VCaP (cell line): ENCODE measurements around the gene COX10.
"Not testable (repeated sequence)": the region's sequence is repeated elsewhere in the genome, so short reads cannot be mapped to it uniquely, and the experiment has no call there.

ENCODE experiments used
- H3K27ac ChIP-seq: fragments of 450-650 bp; 2 replicates; pipeline ENCODE4 v1.5.1; 2017
- TF ChIP-seq, protein P1 (sequence below): fragments of 450-650 bp; conservative IDR thresholded peaks from 2 replicates; pipeline ENCODE4 v1.5.1; 2017; ENCODE audit warnings: mild to moderate bottlenecking, moderate library complexity

The COX10 gene

DNA sequence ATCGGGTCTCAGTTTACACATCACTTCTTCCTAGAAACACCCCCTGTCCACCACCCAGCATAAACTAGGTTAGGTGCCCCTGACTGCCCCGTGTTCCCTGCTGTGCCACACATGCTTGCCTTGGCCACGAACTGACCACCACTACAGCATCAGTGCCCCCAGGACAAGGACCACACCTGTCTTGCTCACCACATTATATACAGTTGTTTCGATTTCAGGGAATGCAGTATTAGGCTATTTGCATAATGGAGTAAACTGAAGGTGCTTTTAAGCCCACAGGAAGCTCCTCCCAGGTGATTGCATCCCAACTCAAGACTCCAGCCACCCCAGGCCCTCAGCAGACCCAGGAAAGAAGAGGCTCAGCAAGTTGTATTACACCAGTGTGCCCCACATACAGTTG, 117.1 kb downstream of the COX10 start:
- H3K27ac ChIP-seq, result not testable (repeated sequence)

DNA sequence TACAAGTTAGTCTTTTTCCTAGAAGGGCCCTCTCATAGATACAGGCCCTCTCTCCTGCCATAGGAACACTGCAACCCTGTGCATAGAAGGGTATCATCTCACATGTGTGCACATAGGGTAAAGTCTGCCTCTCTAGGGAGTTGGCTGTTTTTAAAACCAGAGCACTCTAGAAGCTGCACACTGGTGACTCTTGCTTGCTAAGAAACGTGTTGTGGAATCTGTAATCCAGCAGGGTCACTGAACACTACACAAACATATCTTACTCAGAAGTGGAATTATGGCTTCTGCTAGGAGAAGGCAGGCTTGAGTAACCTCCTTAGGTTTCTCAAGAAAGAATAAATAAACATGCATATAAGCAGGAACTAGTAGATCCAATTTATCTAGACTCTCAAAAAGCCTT, 121.5 kb downstream of the COX10 start:
- not testable (repeated sequence) for H3K27ac ChIP-seq

DNA sequence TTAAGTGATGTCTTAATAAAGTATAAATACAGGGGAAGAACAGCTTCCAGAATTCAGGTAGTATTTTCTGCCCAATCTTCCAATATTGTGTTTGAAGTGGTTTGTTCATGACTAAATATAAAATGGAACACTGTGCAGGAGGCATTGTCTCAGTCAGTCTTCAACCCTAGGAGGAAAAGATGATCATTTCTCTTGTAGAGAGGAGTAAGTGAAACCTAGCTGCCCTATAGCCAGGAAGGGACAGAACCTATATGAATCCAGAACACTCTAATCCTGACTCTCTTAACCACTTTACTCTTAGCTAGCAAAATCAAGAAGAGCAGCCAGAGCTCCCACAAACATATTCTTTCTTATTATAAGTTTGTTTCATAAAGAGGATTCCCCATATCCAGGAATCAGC, 122.2 kb downstream of the COX10 start:
- not testable (repeated sequence) for H3K27ac ChIP-seq

DNA sequence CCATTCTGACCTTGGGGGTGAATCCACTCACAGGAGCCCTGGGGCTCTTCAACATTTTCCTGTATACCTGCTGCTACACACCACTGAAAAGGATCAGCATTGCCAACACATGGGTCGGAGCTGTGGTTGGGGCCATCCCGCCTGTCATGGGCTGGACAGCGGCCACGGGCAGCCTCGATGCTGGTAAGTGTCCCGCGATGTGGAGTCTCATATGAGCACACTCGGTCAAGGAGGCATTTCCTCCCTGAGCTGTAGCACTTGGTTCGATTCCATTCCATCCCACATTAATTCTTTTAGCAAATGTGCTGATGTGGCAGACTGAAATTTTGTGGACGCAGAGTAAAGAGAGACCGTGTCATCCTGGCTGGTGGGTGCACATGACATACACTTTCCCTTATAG, 122.7 kb downstream of the COX10 start:
- H3K27ac ChIP-seq, result not testable (repeated sequence)

DNA sequence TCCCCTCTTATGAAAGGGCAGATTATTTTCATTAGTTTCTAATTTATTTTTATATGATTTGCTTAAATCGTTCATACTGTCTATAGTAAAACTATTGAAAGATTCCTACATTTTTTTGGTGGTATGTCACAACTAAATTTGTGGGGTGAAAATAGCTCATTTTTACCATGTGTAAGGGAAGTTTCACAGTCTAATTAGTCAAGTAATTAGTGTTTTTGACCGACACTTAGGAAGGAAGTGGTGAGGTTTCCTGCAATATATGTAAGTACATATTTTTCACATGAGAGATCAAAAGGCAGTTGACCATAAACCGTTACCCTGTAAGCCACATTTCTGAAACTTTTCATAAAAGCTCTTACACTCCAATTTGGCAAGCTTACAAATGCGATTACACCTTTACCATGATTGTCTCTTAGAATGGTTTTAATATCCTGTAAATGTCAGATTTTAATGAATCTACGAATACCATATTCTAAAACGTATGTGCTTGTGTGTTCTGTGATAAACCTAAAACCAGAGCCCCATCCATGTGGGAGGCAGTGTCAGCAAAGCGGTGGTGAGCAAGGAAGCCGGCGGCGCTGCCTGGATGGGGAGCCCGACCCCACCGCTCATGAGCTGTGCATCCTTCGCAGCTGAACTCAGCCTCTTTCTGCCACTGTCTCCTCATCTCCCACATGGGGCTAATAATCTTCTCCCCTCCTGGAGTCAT, 123.5 kb downstream of the COX10 start:
- not testable (repeated sequence) for H3K27ac ChIP-seq

DNA sequence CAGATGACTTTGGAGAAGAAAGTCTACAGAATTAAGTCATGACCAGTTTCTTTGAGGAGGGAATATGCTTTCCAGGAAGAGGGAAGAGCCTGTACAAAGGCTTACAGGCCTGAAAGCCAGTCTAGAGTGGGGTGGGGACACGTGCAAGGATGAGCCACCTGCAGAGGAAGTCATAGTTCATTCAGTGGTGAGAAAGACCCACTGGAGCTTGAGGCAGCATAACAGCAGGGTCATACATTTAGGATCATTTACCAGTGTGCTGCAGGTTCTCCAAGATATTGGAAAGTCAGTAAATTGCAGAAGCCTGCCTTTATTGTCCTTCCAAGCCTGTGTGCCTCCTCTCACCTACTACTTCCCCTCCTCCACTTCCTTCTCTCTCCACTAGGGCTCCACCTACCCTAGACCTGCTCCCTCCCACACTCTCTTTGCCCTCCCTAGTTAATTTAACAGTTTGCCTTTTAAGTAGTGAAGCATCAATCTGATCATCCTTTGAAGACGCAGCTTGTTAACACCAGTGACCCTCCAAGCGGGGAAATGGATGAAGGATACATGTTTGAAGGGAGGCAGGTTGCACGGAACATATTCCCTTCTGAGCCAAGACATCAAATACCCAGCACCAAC, 127.2 kb downstream of the COX10 start:
- TF ChIP-seq, protein P1, sequence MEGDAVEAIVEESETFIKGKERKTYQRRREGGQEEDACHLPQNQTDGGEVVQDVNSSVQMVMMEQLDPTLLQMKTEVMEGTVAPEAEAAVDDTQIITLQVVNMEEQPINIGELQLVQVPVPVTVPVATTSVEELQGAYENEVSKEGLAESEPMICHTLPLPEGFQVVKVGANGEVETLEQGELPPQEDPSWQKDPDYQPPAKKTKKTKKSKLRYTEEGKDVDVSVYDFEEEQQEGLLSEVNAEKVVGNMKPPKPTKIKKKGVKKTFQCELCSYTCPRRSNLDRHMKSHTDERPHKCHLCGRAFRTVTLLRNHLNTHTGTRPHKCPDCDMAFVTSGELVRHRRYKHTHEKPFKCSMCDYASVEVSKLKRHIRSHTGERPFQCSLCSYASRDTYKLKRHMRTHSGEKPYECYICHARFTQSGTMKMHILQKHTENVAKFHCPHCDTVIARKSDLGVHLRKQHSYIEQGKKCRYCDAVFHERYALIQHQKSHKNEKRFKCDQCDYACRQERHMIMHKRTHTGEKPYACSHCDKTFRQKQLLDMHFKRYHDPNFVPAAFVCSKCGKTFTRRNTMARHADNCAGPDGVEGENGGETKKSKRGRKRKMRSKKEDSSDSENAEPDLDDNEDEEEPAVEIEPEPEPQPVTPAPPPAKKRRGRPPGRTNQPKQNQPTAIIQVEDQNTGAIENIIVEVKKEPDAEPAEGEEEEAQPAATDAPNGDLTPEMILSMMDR, result peak; percentile 20; the same call in 1 of the 2 replicates
- H3K27ac ChIP-seq, result no peak overlapping the region

DNA sequence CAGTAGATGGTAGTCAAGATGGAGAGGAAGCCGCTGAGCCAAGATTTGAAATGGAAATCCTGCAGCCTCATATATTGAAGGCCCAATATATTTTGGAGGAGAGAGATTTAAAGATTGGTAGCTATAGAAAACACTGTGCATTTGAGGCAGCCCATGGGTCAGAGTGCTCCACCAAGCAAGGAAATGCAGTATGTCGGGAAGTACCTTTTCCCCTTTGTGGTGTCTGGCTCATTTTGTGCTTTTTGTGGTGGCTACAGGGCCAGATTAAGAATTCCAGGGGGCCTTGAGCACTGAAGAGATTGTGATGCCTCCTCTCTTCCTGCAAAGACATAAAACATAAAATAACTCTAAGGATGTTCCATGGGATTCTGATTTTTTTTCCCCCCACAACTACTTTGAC, 127.8 kb downstream of the COX10 start:
- H3K27ac ChIP-seq, result no peak overlapping the region
- TF ChIP-seq, protein P1, result no peak

DNA sequence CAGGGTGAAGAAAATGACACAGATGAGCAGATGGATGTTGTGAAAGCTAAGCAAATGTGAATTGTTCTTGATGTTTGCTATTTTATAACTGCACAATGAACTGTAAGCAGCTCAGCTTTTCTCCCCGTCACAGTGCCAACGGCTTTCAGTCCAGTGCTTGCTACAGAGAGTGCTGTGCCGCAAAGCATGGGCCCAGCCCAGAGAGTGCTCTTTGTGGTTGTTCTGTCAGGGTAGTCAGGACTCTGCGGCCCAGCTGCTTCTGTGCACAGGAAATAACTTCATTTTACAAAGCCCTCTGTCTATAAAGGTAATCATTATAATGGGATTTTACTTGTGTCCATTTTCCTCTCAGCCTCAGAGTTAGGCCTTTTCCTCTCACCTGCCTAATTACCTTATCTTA, 128.3 kb downstream of the COX10 start:
- no peak overlapping the region for H3K27ac ChIP-seq
- TF ChIP-seq, protein P1, result no peak

DNA sequence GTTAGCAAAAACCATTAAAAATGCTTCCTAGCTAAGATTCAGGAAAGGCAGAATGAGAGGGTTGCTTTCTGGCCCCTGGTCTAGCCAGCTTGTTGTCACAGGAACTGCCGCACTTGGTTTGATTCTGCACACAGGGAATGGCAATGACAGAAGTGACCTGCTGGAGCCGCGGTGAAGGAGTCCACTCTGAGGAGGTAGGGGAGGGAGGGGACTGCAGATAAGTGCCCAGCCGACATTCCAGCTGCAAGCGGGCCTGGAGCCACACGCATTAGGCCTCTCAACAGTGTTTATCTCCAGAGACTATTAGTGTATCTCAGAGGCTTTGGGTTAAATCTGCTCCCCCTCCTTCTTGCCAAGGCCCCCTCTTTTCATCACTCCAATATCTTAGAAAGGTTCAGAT, 128.7 kb downstream of the COX10 start:
- H3K27ac ChIP-seq, result no peak overlapping the region
- TF ChIP-seq, protein P1, result no peak

DNA sequence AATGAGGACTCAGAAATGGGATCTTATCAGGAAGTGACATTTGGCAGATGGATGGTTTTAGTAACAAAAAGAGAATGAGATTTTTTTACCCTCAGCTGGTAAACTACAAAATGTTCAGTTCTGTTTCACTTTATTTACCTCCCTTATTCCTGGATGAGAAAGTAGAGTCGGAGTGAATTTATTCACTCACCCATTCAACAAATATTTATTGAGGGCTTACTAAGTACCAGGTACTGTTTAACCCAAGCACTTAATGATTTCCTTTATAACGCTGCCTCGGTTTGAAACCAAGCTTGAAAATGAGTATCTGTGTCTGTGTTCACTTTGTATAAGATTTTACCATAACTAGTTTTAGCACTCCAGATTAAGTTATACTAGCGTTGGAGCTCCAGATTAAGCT, 129.3 kb downstream of the COX10 start:
- TF ChIP-seq, protein P1, result no peak
- H3K27ac ChIP-seq, result no peak overlapping the region
